ENCODE results near the gene PSMA7.

DNA sequence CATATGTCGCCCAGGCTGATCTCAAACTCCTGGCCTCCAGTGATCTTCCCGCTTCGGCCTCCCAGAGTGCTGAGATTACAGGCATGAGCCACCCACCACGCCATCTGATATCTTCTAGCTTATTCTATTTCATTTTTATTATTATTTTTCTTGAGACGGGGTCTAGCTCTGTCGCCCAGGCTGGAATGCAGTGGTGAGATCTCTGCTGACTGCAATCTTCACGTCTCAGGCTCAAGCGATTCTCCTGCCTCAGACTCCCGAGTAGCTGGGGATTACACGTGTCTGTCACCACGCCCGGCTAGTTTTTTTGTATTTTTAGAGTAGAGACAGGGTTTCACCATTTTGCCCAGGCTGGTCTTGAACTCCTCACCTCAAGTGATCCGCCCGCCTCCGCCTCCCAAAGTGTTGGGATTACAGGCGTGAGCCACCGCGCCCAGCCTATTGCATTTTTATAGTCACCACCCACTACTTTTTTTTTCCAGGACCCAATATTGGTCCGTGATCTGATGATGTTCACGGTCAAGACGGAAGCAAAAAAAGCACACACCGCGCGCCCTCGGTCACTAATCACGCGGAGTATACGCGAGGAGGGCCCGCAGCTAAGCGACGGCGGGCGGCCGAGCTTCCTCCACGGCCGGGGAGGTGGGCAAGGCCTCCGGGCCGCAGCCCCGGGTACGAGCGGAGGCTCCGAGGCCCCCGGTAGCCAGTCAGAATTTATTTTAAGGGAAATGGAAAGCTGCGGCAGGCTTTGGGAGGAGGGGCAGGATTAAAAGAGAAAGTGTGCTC, 22.0 kb downstream of the PSMA7 start:
- TF ChIP-seq, protein P1, sequence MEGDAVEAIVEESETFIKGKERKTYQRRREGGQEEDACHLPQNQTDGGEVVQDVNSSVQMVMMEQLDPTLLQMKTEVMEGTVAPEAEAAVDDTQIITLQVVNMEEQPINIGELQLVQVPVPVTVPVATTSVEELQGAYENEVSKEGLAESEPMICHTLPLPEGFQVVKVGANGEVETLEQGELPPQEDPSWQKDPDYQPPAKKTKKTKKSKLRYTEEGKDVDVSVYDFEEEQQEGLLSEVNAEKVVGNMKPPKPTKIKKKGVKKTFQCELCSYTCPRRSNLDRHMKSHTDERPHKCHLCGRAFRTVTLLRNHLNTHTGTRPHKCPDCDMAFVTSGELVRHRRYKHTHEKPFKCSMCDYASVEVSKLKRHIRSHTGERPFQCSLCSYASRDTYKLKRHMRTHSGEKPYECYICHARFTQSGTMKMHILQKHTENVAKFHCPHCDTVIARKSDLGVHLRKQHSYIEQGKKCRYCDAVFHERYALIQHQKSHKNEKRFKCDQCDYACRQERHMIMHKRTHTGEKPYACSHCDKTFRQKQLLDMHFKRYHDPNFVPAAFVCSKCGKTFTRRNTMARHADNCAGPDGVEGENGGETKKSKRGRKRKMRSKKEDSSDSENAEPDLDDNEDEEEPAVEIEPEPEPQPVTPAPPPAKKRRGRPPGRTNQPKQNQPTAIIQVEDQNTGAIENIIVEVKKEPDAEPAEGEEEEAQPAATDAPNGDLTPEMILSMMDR (conservative IDR thresholded peaks at IDR 0.05; ENCODE audit: low read length) = no peak
- TF ChIP-seq EZH2phosphoT487 (IDR thresholded peaks at IDR 0.05; ENCODE audit: borderline replicate concordance) = no peak

All from Loucy (cell line).